Parathyroid adenoma (tissue), 2 donors: ENCODE data around the gene ADARB2.

Source experiments
- H2AFZ ChIP-seq: fragments of 300-600 bp; sonication (generic); one replicate; pipeline ENCODE4 v1.7.0; 2017; ENCODE audit warnings: antibody characterized with exemption, mild to moderate bottlenecking
- H3K27ac ChIP-seq: fragments of 300-600 bp; sonication (generic); one replicate; pipeline ENCODE4 v1.7.0; 2017
- H3K27me3 ChIP-seq: fragments of 300-600 bp; sonication (generic); one replicate; pipeline ENCODE4 v1.7.0; 2017; ENCODE audit warnings: low read length; ENCODE audit not compliant: control insufficient read depth, insufficient read depth
- H3K36me3 ChIP-seq: fragments of 300-600 bp; sonication (generic); one replicate; pipeline ENCODE4 v1.7.0; 2017; ENCODE audit warnings: low read length; ENCODE audit not compliant: control insufficient read depth, insufficient read depth
- H3K4me1 ChIP-seq: fragments of 300-600 bp; sonication (generic); one replicate; pipeline ENCODE4 v1.7.0; 2017; ENCODE audit warnings: control low read depth
- H3K4me2 ChIP-seq: fragments of 300-600 bp; sonication (generic); one replicate; pipeline ENCODE4 v1.7.0; 2017; ENCODE audit warnings: low read length
- H3K4me3 ChIP-seq: fragments of 300-600 bp; sonication (generic); one replicate; pipeline ENCODE4 v1.7.0; 2017; ENCODE audit warnings: low read depth, low read length
- H3K79me2 ChIP-seq: fragments of 300-600 bp; sonication (generic); one replicate; pipeline ENCODE4 v1.7.0; 2017; ENCODE audit warnings: control low read depth
- H3K9ac ChIP-seq: fragments of 300-600 bp; sonication (generic); one replicate; pipeline ENCODE4 v1.7.0; 2017; ENCODE audit warnings: mild to moderate bottlenecking
- H3K9me3 ChIP-seq: fragments of 300-600 bp; sonication (generic); one replicate; pipeline ENCODE4 v1.7.0; 2017; ENCODE audit warnings: low read length; ENCODE audit not compliant: control insufficient read depth
- TF ChIP-seq, protein P1 (sequence below): fragments of 300-600 bp; sonication (generic); IDR thresholded peaks from one replicate; pipeline ENCODE4 v1.7.0; 2017; ENCODE audit warnings: antibody characterized with exemption, mild to moderate bottlenecking
- donor health status: primary hyperparathyroidism.

ADARB2 gene

DNA sequence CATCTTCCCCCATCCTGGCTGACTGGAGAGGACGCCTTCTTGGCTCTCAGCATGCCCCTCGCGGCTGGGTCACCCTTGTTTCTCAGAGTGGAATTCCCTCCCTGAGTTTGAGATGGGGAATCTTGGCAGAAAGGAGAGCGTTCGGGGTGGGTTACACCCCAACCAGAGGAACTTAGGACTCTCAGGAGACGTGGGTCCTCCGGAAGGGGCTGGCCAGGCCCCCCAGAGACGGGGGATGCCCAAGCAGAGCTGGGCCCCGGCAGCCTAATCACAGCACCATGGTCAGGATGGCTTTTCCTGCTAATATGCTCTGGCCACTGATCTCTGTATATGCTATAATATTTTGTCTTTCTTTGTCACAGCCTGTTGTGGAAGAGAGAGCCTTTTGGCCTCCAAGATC, 466.8 kb downstream of the ADARB2 start:
- no peak overlapping the region for H3K9ac ChIP-seq
- no peaks in the 10 kb centered on the region for H3K9me3 ChIP-seq
- no peaks in the 10 kb centered on the region for H3K4me1 ChIP-seq
- no peak overlapping the region for H2AFZ ChIP-seq
- TF ChIP-seq, protein P1, sequence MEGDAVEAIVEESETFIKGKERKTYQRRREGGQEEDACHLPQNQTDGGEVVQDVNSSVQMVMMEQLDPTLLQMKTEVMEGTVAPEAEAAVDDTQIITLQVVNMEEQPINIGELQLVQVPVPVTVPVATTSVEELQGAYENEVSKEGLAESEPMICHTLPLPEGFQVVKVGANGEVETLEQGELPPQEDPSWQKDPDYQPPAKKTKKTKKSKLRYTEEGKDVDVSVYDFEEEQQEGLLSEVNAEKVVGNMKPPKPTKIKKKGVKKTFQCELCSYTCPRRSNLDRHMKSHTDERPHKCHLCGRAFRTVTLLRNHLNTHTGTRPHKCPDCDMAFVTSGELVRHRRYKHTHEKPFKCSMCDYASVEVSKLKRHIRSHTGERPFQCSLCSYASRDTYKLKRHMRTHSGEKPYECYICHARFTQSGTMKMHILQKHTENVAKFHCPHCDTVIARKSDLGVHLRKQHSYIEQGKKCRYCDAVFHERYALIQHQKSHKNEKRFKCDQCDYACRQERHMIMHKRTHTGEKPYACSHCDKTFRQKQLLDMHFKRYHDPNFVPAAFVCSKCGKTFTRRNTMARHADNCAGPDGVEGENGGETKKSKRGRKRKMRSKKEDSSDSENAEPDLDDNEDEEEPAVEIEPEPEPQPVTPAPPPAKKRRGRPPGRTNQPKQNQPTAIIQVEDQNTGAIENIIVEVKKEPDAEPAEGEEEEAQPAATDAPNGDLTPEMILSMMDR, result no peak
- no peaks in the 10 kb centered on the region for H3K79me2 ChIP-seq
- no peaks in the 10 kb centered on the region for H3K36me3 ChIP-seq
- H3K4me2 ChIP-seq, result no peak overlapping the region
- H3K4me3 ChIP-seq, result no peak overlapping the region
- H3K27me3 ChIP-seq, result no peaks in the 10 kb centered on the region
- H3K27ac ChIP-seq, result no peak overlapping the region

DNA sequence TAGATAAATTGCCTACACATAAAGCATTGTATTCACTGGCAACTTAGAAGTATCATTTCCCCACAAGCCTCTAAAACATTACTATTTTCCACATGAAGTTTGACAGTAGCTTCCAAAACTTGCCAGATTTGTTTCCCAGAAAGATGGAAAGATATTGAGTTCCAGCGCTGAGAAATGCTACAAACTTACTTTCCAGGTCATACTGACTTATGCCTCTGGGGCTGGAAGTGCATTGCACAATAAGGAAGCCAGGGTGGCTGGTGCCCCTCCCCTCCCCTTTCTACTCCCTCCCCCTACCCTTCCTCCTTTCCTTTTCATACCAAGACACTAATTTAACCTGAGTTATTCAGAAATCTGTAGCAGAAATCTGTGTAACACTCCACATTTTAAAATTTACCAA, 468.5 kb downstream of the ADARB2 start:
- Histone ChIP-seq H2AFZ (no peak overlapping the region), H3K4me1 (no peaks in the 10 kb centered on the region), H3K9ac (no peak overlapping the region), H3K27me3 (no peaks in the 10 kb centered on the region), H3K4me3 (no peak overlapping the region), H3K27ac (no peak overlapping the region), H3K79me2 (no peaks in the 10 kb centered on the region), H3K9me3 (no peaks in the 10 kb centered on the region), H3K36me3 (no peaks in the 10 kb centered on the region), H3K4me2 (no peak overlapping the region)
- TF ChIP-seq, protein P1, result no peak

DNA sequence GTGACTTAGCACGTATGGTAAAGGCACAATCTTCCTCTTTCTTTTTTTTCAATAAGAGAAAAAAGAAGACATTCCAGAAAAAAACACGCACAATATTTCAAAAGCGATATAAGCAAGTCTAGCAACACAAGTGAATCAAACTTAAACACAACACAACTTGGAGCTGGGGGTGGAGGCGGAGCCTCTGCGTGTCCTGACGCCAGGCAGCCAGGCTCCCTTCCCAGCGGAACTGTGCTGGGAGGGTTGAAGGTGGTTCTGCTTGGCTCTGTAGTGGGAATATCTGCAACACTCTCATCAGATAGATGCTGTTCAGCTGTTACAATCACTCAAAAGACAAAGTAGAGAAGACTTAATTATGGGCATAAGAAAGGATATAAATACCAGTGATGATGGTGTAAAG, 469.8 kb downstream of the ADARB2 start:
- Histone ChIP-seq H3K4me2 (no peak overlapping the region), H3K27me3 (no peaks in the 10 kb centered on the region), H3K4me1 (no peaks in the 10 kb centered on the region), H2AFZ (no peak overlapping the region), H3K9me3 (no peaks in the 10 kb centered on the region), H3K79me2 (no peaks in the 10 kb centered on the region), H3K36me3 (no peaks in the 10 kb centered on the region), H3K9ac (no peak overlapping the region), H3K27ac (no peak overlapping the region), H3K4me3 (no peak overlapping the region)
- TF ChIP-seq, protein P1, result no peak

DNA sequence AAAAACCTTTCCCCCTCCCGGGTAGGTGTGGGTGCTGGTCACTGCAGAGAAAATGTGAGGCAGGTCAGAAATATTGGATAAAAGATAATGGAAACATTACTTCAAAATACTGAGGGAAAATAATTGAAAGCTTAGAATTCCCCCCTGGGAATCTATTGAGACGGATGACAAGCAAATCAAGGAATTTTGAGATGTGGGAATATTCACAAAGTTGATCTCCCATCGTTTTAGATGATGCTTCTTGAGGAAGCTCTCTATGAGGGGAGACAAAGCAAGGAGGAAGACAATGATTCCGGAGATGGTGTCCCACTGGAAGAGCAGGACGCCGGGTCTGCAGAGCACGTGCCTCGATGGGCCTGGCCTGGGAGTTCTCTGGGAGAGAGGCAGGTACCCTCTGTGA, 470.2 kb downstream of the ADARB2 start:
- TF ChIP-seq, protein P1, result no peak
- H3K36me3 ChIP-seq, result no peaks in the 10 kb centered on the region
- H3K4me3 ChIP-seq, result no peak overlapping the region
- H3K79me2 ChIP-seq, result no peaks in the 10 kb centered on the region
- no peaks in the 10 kb centered on the region for H3K27me3 ChIP-seq
- H3K9ac ChIP-seq, result no peak overlapping the region
- H3K4me2 ChIP-seq, result no peak overlapping the region
- no peak overlapping the region for H2AFZ ChIP-seq
- no peak overlapping the region for H3K27ac ChIP-seq
- H3K4me1 ChIP-seq, result no peaks in the 10 kb centered on the region
- no peaks in the 10 kb centered on the region for H3K9me3 ChIP-seq

DNA sequence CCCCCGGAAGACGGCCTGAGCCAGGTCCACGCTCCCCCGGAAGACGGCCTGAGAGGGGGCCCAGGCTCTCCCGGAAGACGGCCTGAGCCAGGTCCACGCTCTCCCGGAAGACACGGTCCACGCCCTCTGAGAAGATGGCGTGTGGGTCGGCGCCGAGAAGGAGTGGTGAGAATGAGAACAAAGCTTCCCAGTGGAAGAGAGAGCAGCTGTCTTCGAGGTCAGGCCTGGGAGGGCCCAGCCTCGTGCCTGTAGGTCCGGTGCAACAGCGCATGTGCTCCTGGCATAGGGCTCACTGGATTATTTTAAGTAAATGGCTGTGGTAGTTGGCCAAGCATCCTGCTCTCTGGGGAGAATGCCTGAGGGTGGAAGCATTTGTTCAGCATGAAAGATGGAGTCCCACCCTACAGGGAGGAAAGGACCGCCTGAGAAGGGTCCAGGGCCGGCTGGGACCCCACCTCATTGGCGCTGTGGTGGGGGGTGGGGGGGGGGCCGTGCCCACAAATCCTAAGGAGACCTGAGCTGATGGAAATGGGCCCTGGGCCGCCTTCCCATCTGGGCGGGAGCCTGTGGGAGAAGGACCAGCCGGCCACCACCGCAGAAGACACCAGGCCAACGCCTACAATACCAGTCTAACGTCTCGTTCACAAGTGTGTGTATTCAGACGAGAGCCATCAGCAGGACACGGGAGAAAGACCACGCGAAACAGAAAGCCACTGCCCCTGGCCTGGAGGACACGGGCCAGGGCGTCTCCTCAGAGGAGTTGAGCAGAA, 471.1 kb downstream of the ADARB2 start:
- Histone ChIP-seq H3K79me2 (no peaks in the 10 kb centered on the region), H3K4me2 (no peak overlapping the region), H3K36me3 (no peaks in the 10 kb centered on the region), H3K27me3 (no peaks in the 10 kb centered on the region), H3K4me1 (no peaks in the 10 kb centered on the region), H3K27ac (no peak overlapping the region), H3K9ac (no peak overlapping the region), H3K9me3 (no peaks in the 10 kb centered on the region), H3K4me3 (no peak overlapping the region), H2AFZ (no peak overlapping the region)
- TF ChIP-seq, protein P1, result no peak
